Measurements from ENCODE around the gene SNX9. TPM values are rescaled to one million over a fixed set of nuclear protein-coding genes. Genes with fewer than 3 reads are reported as not detected.
"Not testable (repeated sequence)": the region's sequence is repeated elsewhere in the genome, so short reads cannot be mapped to it uniquely, and the experiment has no call there.

SNX9 gene
- total RNA-seq, 2 experiments from 2014 or later = 44.9 to 45.1 TPM

DNA sequence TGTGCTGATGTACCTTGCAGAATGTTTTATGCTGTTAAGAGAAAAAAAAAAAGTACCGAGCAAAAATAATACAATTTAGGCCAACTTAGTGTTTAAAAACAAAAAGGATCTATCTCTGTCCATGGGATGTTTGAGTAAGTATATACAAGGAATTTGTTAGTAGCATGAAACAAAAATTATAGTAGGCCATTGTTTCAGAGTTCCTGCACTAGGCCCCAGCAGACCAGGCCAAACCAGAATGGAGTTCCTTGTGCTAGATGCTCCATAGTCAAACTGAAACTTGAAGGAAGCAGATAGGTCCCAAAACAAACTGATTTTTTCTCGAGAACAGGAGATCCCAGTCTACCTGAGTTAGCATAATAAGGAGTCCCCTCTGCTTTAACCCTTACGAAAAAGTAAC lies 72.5 kb downstream of the SNX9 start:
- ChIA-PET POLR2A (no interaction called here), CTCF (no interaction called here)
- Mint-ChIP-seq H3K4me1 (ENCODE audit: low read depth) (peaks cover 41% of the 10 kb centered on the region), H3K9me3 (no peaks in the 10 kb centered on the region), H3K27ac (no peak overlapping the region), H3K4me3 (no peak overlapping the region), H3K36me3 (ENCODE audit: low read depth) (peaks cover 46% of the 10 kb centered on the region), H3K27me3 (no peaks in the 10 kb centered on the region)
- intact Hi-C loops (cut with micrococcal nuclease) = no loop called here
- ATAC-seq (no peak), DNase-seq (no peak)
- TF ChIP-seq, protein P1, sequence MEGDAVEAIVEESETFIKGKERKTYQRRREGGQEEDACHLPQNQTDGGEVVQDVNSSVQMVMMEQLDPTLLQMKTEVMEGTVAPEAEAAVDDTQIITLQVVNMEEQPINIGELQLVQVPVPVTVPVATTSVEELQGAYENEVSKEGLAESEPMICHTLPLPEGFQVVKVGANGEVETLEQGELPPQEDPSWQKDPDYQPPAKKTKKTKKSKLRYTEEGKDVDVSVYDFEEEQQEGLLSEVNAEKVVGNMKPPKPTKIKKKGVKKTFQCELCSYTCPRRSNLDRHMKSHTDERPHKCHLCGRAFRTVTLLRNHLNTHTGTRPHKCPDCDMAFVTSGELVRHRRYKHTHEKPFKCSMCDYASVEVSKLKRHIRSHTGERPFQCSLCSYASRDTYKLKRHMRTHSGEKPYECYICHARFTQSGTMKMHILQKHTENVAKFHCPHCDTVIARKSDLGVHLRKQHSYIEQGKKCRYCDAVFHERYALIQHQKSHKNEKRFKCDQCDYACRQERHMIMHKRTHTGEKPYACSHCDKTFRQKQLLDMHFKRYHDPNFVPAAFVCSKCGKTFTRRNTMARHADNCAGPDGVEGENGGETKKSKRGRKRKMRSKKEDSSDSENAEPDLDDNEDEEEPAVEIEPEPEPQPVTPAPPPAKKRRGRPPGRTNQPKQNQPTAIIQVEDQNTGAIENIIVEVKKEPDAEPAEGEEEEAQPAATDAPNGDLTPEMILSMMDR (IDR thresholded peaks at IDR 0.05) = no peak

DNA sequence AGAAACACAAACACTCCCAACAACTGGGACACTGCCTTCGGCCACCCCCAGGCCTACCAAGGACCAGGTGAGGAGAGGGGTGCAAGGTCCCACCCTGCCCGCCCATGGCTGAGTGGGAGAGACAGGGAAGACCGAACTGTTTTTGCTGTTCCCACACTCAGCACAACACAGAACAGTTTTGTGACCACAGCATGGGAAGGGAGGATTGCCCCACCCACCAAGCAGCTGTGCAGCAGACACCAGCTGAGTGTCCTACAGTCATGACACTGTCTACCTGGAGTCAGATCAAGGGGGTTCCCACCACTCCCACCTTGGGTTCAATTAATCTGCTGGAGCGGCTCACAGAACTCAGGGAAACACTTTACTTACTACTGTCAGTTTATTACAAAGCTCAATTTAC lies 73.9 kb downstream of the SNX9 start:
- Mint-ChIP-seq H3K9me3 (no peaks in the 10 kb centered on the region), H3K4me1 (ENCODE audit: low read depth) (peaks cover 31% of the 10 kb centered on the region), H3K27ac (no peak overlapping the region), H3K36me3 (ENCODE audit: low read depth) (peaks cover 47% of the 10 kb centered on the region), H3K27me3 (no peaks in the 10 kb centered on the region), H3K4me3 (no peak overlapping the region)
- no peak for DNase-seq
- CTCF ChIA-PET = interaction anchor here (1.7 to 3.2 kb wide), 2 partner anchors 9 to 140 kb away, joined by 4 to 18 read pairs; no protein-coding TSS in a partner anchor
- no peak for ATAC-seq
- intact Hi-C loops (cut with micrococcal nuclease) = no loop called here
- POLR2A ChIA-PET = interaction anchor here (0.6 to 2.1 kb wide), 3 partner anchors 9 to 456 kb away, joined by 3 to 6 read pairs (median 3); no protein-coding TSS in a partner anchor
- TF ChIP-seq, protein P1 (IDR thresholded peaks at IDR 0.05) = no peak

DNA sequence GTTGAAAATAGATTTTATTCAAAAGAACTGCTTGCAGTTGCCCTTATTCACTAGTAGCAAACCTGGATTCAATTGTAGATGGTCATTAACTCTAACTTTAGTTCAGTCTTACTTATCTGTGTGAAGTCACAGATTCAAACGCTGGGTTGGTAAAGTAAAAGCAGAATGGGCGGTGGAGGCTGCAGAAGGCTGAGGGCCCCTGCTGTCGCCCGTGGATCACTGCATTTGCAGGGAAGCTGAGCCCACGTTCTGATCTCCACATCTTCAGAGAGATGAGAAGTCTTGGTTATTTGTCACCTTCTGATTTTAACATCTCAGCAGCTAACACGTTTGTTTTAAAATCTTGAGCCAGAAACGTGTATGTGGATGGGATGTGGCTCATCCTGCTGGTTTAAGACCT lies 75.1 kb downstream of the SNX9 start:
- no peaks in the 10 kb centered on the region for H3K9me3 Mint-ChIP-seq
- no peaks in the 10 kb centered on the region for H3K27me3 Mint-ChIP-seq
- peak overlapping the region; percentile 25 for H3K27ac Mint-ChIP-seq
- TF ChIP-seq, protein P1 (IDR thresholded peaks at IDR 0.05) = no peak
- DNase-seq (peak; percentile 47), ATAC-seq (peak; percentile 54)
- CTCF ChIA-PET = interaction anchor here (1.0 to 3.2 kb wide), 5 partner anchors 10 to 231 kb away, joined by 3 to 18 read pairs (median 4); no protein-coding TSS in a partner anchor
- intact Hi-C loops (cut with micrococcal nuclease) = no loop called here
- peaks cover 19% of the 10 kb centered on the region for H3K4me1 Mint-ChIP-seq (ENCODE audit: low read depth)
- POLR2A ChIA-PET = interaction anchor here (1.5 to 2.1 kb wide), 3 partner anchors 10 to 30 kb away, joined by 5 to 6 read pairs (median 6); no protein-coding TSS in a partner anchor
- no peak overlapping the region for H3K4me3 Mint-ChIP-seq
- H3K36me3 Mint-ChIP-seq (ENCODE audit: low read depth) = peaks cover 40% of the 10 kb centered on the region

DNA sequence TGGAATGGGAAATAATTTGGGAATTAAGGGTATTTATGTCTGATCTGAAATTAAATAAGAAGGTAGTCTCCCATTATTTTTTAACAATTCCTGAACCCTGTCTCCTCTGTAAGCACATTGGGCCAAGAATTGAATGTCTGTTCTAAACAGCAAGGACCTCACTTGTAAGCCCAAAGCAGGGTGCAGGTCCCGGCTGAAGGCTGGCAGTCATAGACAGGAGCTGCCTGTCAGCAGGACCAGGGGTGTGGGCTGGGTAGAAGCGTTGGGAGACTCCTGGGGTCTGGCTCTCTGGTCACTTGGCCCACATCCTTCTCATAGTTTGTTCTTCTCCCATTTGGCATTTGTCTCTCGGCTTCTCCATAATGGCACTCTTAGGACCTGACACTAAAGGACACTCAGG lies 75.6 kb downstream of the SNX9 start:
- TF ChIP-seq, protein P1 (IDR thresholded peaks at IDR 0.05) = no peak
- DNase-seq (no peak), ATAC-seq (no peak)
- peaks cover 18% of the 10 kb centered on the region for H3K4me1 Mint-ChIP-seq (ENCODE audit: low read depth)
- peaks cover 39% of the 10 kb centered on the region for H3K36me3 Mint-ChIP-seq (ENCODE audit: low read depth)
- ChIA-PET POLR2A (interaction anchor here (1.5 to 2.1 kb wide), 3 partner anchors 9 to 31 kb away, joined by 5 to 6 read pairs (median 6); no protein-coding TSS in a partner anchor), CTCF (interaction anchor here (0.7 to 3.2 kb wide), 4 partner anchors 11 to 231 kb away, joined by 4 to 18 read pairs (median 5); no protein-coding TSS in a partner anchor)
- intact Hi-C loops (cut with micrococcal nuclease) = no loop called here
- no peaks in the 10 kb centered on the region for H3K27me3 Mint-ChIP-seq
- no peak overlapping the region for H3K4me3 Mint-ChIP-seq
- H3K9me3 Mint-ChIP-seq = no peaks in the 10 kb centered on the region
- no peak overlapping the region for H3K27ac Mint-ChIP-seq

DNA sequence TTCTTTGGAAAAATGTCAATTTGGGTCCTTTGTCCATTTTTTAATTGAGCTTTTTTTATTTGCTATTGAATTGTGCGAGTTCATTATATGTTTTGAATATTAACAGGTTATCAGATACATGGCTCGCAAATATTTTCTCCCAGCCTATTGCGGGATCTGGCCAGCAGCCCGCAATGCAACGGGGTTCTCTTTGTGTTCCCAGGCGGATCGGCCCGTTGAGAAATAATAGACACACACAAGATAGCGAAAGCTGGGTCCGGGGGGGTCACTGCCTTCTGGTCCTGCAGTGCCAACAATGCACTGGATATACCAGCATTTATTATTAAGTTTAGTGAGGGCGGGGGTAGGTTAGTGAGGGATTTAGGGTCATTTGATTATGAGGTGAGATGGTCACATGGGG lies 77.2 kb downstream of the SNX9 start:
- ChIA-PET CTCF (interaction anchor here (2.0 kb wide), 1 partner anchor 27 kb away, joined by 6 read pairs; no protein-coding TSS in a partner anchor), POLR2A (interaction anchor here (0.6 kb wide), 1 partner anchor 136 kb away, joined by 3 read pairs; no protein-coding TSS in a partner anchor)
- H3K9me3 Mint-ChIP-seq; DNase-seq; H3K4me3 Mint-ChIP-seq; H3K27ac Mint-ChIP-seq; ATAC-seq; H3K27me3 Mint-ChIP-seq; intact Hi-C loops (cut with micrococcal nuclease): not testable (repeated sequence)
- H3K36me3 Mint-ChIP-seq (ENCODE audit: low read depth) = peaks cover 39% of the 10 kb centered on the region
- H3K4me1 Mint-ChIP-seq (ENCODE audit: low read depth) = peaks cover 16% of the 10 kb centered on the region

DNA sequence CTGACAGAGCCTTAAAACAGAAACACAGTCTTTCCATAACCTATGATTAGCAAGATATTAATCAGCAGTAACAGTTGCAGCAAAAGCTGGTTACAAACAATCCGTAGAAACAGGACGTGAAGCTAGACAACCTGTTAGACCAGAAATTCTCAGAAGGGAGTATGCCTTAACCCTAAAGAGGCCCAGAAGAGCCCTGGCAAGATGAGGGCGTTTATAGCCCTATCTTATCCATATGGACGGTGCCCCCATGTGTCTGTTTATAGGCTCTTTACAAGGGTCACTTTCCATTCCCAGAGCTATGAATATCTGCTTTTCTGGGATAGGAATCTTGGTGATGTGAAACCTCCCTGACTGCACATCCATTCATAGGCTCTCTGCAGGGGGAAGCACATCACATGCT lies 77.7 kb downstream of the SNX9 start:
- H3K9me3 Mint-ChIP-seq; H3K27me3 Mint-ChIP-seq; H3K4me3 Mint-ChIP-seq; DNase-seq; H3K27ac Mint-ChIP-seq; intact Hi-C loops (cut with micrococcal nuclease); ATAC-seq: not testable (repeated sequence)
- CTCF ChIA-PET = interaction anchor here (2.0 kb wide), 1 partner anchor 27 kb away, joined by 6 read pairs; no protein-coding TSS in a partner anchor
- POLR2A ChIA-PET = interaction anchor here (0.6 to 0.7 kb wide), 2 partner anchors 17 to 136 kb away, joined by 3 read pairs; no protein-coding TSS in a partner anchor
- Mint-ChIP-seq H3K36me3 (ENCODE audit: low read depth) (peaks cover 43% of the 10 kb centered on the region), H3K4me1 (ENCODE audit: low read depth) (peaks cover 16% of the 10 kb centered on the region)
